ENCODE results near the gene GOLGA7B.
"Not testable (repeated sequence)": the region's sequence is repeated elsewhere in the genome, so short reads cannot be mapped to it uniquely, and the experiment has no call there.

GOLGA7B gene

GRCh38 chr10:97831259-97831658 is 18.4 kb upstream of the GOLGA7B start:
- Histone ChIP-seq H3K9ac (ENCODE audit: insufficient read length, low read depth) (no peak overlapping the region), H3K27me3 (ENCODE audit: insufficient read depth, insufficient read length) (no peaks in the 10 kb centered on the region), H3K4me3 (ENCODE audit: insufficient read length, low read depth) (no peak overlapping the region), H3K9me3 (ENCODE audit: insufficient read depth, low read length) (no peaks in the 10 kb centered on the region), H3K4me1 (ENCODE audit: insufficient read depth, insufficient read length) (no peaks in the 10 kb centered on the region), H3K36me3 (ENCODE audit: insufficient read depth, insufficient read length, low read length) (no peaks in the 10 kb centered on the region)
- TF ChIP-seq YY1 (IDR thresholded peaks at IDR 0.05; ENCODE audit: insufficient read depth, insufficient read length), result no peak
- no peak for TF ChIP-seq ZNF274 (IDR thresholded peaks at IDR 0.05; ENCODE audit: low read depth, low read length)
- TF ChIP-seq SUZ12 (IDR thresholded peaks at IDR 0.05; ENCODE audit: extremely low read depth, insufficient read depth, insufficient read length), result no peak
- no peak for DNase-seq (ENCODE audit: low read depth, low spot score)

DNA sequence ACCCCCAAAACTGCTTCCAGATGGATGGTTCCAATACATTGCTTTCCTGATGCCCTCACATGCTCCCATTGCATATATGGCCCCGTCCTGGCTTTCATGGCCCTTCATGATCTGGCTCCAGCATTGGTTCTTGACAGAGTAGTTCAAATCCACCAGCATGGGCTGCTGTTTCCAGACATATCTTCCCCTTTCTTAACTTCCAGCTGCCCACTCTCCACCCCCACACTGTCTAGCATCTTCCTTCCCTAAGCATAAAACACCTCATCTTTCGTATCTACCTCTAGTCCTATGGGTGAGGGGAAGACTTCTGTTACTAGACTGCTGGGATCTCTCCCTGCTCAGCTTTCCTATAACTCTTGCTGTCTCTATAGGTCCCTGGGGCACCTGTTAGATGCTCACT is 13.2 kb upstream of the GOLGA7B start:
- H3K36me3 ChIP-seq (ENCODE audit: insufficient read depth, insufficient read length, low read length), result no peaks in the 10 kb centered on the region
- no peak overlapping the region for H3K9ac ChIP-seq (ENCODE audit: insufficient read length, low read depth)
- H3K27me3 ChIP-seq (ENCODE audit: insufficient read depth, insufficient read length), result no peaks in the 10 kb centered on the region
- no peaks in the 10 kb centered on the region; the same call in 1 of the 2 replicates for H3K9me3 ChIP-seq (ENCODE audit: insufficient read depth, low read length)
- no peak for DNase-seq (ENCODE audit: low read depth, low spot score)
- H3K4me1 ChIP-seq (ENCODE audit: insufficient read depth, insufficient read length), result no peaks in the 10 kb centered on the region
- no peak overlapping the region for H3K4me3 ChIP-seq (ENCODE audit: insufficient read length, low read depth)
- TF ChIP-seq YY1 (IDR thresholded peaks at IDR 0.05; ENCODE audit: insufficient read depth, insufficient read length) (no peak), SUZ12 (IDR thresholded peaks at IDR 0.05; ENCODE audit: extremely low read depth, insufficient read depth, insufficient read length) (no peak), ZNF274 (IDR thresholded peaks at IDR 0.05; ENCODE audit: low read depth, low read length) (no peak)

- TF ChIP-seq SUZ12 (IDR thresholded peaks at IDR 0.05; ENCODE audit: extremely low read depth, insufficient read depth, insufficient read length), result no peak
- no peak for TF ChIP-seq ZNF274 (IDR thresholded peaks at IDR 0.05; ENCODE audit: low read depth, low read length)
- no peak for TF ChIP-seq YY1 (IDR thresholded peaks at IDR 0.05; ENCODE audit: insufficient read depth, insufficient read length)
- no peaks in the 10 kb centered on the region; the same call in 1 of the 2 replicates for H3K9me3 ChIP-seq (ENCODE audit: insufficient read depth, low read length)
- no peaks in the 10 kb centered on the region for H3K36me3 ChIP-seq (ENCODE audit: insufficient read depth, insufficient read length, low read length)
- no peak overlapping the region for H3K4me3 ChIP-seq (ENCODE audit: insufficient read length, low read depth)
- no peak for DNase-seq (ENCODE audit: low read depth, low spot score)
- H3K9ac ChIP-seq (ENCODE audit: insufficient read length, low read depth), result no peak overlapping the region
- no peaks in the 10 kb centered on the region for H3K27me3 ChIP-seq (ENCODE audit: insufficient read depth, insufficient read length)
- no peaks in the 10 kb centered on the region for H3K4me1 ChIP-seq (ENCODE audit: insufficient read depth, insufficient read length)
These were observed 11.6 kb upstream of the GOLGA7B start for GRCh38 chr10:97838091-97838490.

- DNase-seq (ENCODE audit: low read depth, low spot score); H3K27me3 ChIP-seq (ENCODE audit: insufficient read depth, insufficient read length); H3K4me1 ChIP-seq (ENCODE audit: insufficient read depth, insufficient read length); H3K9me3 ChIP-seq (ENCODE audit: insufficient read depth, low read length); H3K36me3 ChIP-seq (ENCODE audit: insufficient read depth, insufficient read length, low read length); H3K4me3 ChIP-seq (ENCODE audit: insufficient read length, low read depth); H3K9ac ChIP-seq (ENCODE audit: insufficient read length, low read depth): not testable (repeated sequence)
These were observed 8.5 kb upstream of the GOLGA7B start for GRCh38 chr10:97841166-97841565.

GRCh38 chr10:97842114-97842513 is 7.5 kb upstream of the GOLGA7B start:
- H3K4me1 ChIP-seq (ENCODE audit: insufficient read depth, insufficient read length); H3K4me3 ChIP-seq (ENCODE audit: insufficient read length, low read depth); H3K36me3 ChIP-seq (ENCODE audit: insufficient read depth, insufficient read length, low read length); DNase-seq (ENCODE audit: low read depth, low spot score); H3K9ac ChIP-seq (ENCODE audit: insufficient read length, low read depth); H3K9me3 ChIP-seq (ENCODE audit: insufficient read depth, low read length): not testable (repeated sequence)
- H3K27me3 ChIP-seq (ENCODE audit: insufficient read depth, insufficient read length), result peaks cover 16% of the 10 kb centered on the region

GRCh38 chr10:97842656-97843280 is 6.9 kb upstream of the GOLGA7B start:
- DNase-seq (ENCODE audit: low read depth, low spot score), result no peak
- TF ChIP-seq YY1 (IDR thresholded peaks at IDR 0.05; ENCODE audit: insufficient read depth, insufficient read length) (no peak), SUZ12 (IDR thresholded peaks at IDR 0.05; ENCODE audit: extremely low read depth, insufficient read depth, insufficient read length) (no peak), ZNF274 (IDR thresholded peaks at IDR 0.05; ENCODE audit: low read depth, low read length) (no peak)
- Histone ChIP-seq H3K4me1 (ENCODE audit: insufficient read depth, insufficient read length) (no peaks in the 10 kb centered on the region), H3K27me3 (ENCODE audit: insufficient read depth, insufficient read length) (peaks cover 17% of the 10 kb centered on the region), H3K4me3 (ENCODE audit: insufficient read length, low read depth) (no peak overlapping the region), H3K9ac (ENCODE audit: insufficient read length, low read depth) (no peak overlapping the region), H3K9me3 (ENCODE audit: insufficient read depth, low read length) (no peaks in the 10 kb centered on the region; the same call in 1 of the 2 replicates), H3K36me3 (ENCODE audit: insufficient read depth, insufficient read length, low read length) (no peaks in the 10 kb centered on the region)

DNA sequence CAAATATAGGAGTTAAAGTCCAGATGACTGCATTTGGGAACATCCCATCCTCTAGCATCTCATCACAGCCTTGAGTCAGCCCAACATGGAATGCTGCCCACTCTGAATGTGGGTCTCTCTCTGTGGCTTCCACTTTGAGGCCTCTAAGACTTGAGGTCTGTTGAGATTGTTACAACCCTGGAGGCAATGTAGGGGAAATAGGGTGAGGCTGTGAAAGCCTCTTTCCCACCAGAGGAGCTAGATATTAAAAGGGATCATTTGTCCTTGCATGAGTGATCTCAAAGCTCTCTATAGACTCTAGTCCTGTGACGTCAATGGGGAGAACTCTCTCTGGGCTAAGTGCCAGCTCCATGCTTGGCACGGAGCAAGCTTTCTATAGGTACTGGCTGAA is 6.4 kb upstream of the GOLGA7B start:
- TF ChIP-seq SUZ12 (IDR thresholded peaks at IDR 0.05; ENCODE audit: extremely low read depth, insufficient read depth, insufficient read length), result no peak
- TF ChIP-seq ZNF274 (IDR thresholded peaks at IDR 0.05; ENCODE audit: low read depth, low read length), result no peak
- no peak for TF ChIP-seq YY1 (IDR thresholded peaks at IDR 0.05; ENCODE audit: insufficient read depth, insufficient read length)
- Histone ChIP-seq H3K27me3 (ENCODE audit: insufficient read depth, insufficient read length) (peaks cover 21% of the 10 kb centered on the region), H3K4me3 (ENCODE audit: insufficient read length, low read depth) (no peak overlapping the region), H3K36me3 (ENCODE audit: insufficient read depth, insufficient read length, low read length) (no peaks in the 10 kb centered on the region), H3K4me1 (ENCODE audit: insufficient read depth, insufficient read length) (no peaks in the 10 kb centered on the region), H3K9me3 (ENCODE audit: insufficient read depth, low read length) (no peaks in the 10 kb centered on the region; the same call in 1 of the 2 replicates), H3K9ac (ENCODE audit: insufficient read length, low read depth) (no peak overlapping the region)
- DNase-seq (ENCODE audit: low read depth, low spot score), result no peak

GRCh38 chr10:97843972-97844371 is 5.7 kb upstream of the GOLGA7B start:
- H3K9me3 ChIP-seq (ENCODE audit: insufficient read depth, low read length); DNase-seq (ENCODE audit: low read depth, low spot score); H3K9ac ChIP-seq (ENCODE audit: insufficient read length, low read depth); H3K4me1 ChIP-seq (ENCODE audit: insufficient read depth, insufficient read length); H3K4me3 ChIP-seq (ENCODE audit: insufficient read length, low read depth); H3K36me3 ChIP-seq (ENCODE audit: insufficient read depth, insufficient read length, low read length): not testable (repeated sequence)
- H3K27me3 ChIP-seq (ENCODE audit: insufficient read depth, insufficient read length), result peaks cover 28% of the 10 kb centered on the region

Measured in NT2/D1 (cell line).